ENCODE data around the gene TMEM138.

TMEM138 gene

GRCh38 chr11:61341706-61342105 lies 20.5 kb upstream of the TMEM138 start:
- H3K9me3 ChIP-seq (ENCODE audit: control extremely low read depth in 1 of 5, control insufficient read depth in 4 of 5, insufficient read depth in 2 of 5, low read depth in 1 of 5, low read length in 4 of 5) = no peaks in the 10 kb centered on the region

GRCh38 chr11:61342207-61342803 lies 19.9 kb upstream of the TMEM138 start:
- 99% methylated on average over 18 of the region's 20 CpGs for WGBS (ENCODE audit: insufficient coverage)
- DNase-seq = no peak
- Histone ChIP-seq H3K36me3 (ENCODE audit: control insufficient read depth in 4 of 4, insufficient read depth in 4 of 4, low read length in 3 of 4) (peaks cover 2 to 54% (median 31%) of the 10 kb centered on the region in 4 experiments), H3K27ac (ENCODE audit: insufficient read depth in 1 of 2, low read depth in 1 of 2, low read length in 2 of 2, poor library complexity in 1 of 2, severe bottlenecking in 2 of 2) (no peak overlapping the region), H3K4me3 (ENCODE audit: control insufficient read depth in 1 of 7, extremely low read depth in 1 of 7, insufficient read depth in 4 of 7, low read depth in 2 of 7, low read length in 6 of 7) (no peak overlapping the region), H3K9me3 (ENCODE audit: control extremely low read depth in 1 of 5, control insufficient read depth in 4 of 5, insufficient read depth in 2 of 5, low read depth in 1 of 5, low read length in 4 of 5) (no peaks in the 10 kb centered on the region), H3K4me1 (ENCODE audit: control extremely low read depth in 1 of 4, control insufficient read depth in 4 of 4, insufficient read depth in 4 of 4, low read length in 3 of 4) (peaks cover 0 to 13% (median 9%) of the 10 kb centered on the region in 4 experiments), H3K27me3 (replicated peaks in 2 of 5; ENCODE audit: control insufficient read depth in 4 of 5, insufficient read depth in 5 of 5, low read length in 4 of 5) (no peaks in the 10 kb centered on the region)
- ChIA-PET POLR2A (no interaction called here), CTCF (interaction anchor here (10.1 to 10.5 kb wide), 2 partner anchors 16 to 45 kb away, joined by 244 to 341 read pairs; partner anchors contain the start of genes CYB561A3, TMEM138 and TMEM216)

More at GRCh38 chr11:61341706-61342105, 20.5 kb upstream of the TMEM138 start:
- ChIA-PET POLR2A (no interaction called here), CTCF (interaction anchor here (0.7 to 10.5 kb wide), 3 partner anchors 17 to 54 kb away, joined by 3 to 341 read pairs (median 244); partner anchors contain the start of genes CYB561A3, TMEM138 and TMEM216)
- Histone ChIP-seq H3K27ac (ENCODE audit: insufficient read depth in 1 of 2, low read depth in 1 of 2, low read length in 2 of 2, poor library complexity in 1 of 2, severe bottlenecking in 2 of 2) (no peak overlapping the region), H3K4me1 (ENCODE audit: control extremely low read depth in 1 of 4, control insufficient read depth in 4 of 4, insufficient read depth in 4 of 4, low read length in 3 of 4) (peaks cover 0 to 12% (median 9%) of the 10 kb centered on the region in 4 experiments), H3K4me3 (ENCODE audit: control insufficient read depth in 1 of 7, extremely low read depth in 1 of 7, insufficient read depth in 4 of 7, low read depth in 2 of 7, low read length in 6 of 7) (no peak overlapping the region), H3K36me3 (ENCODE audit: control insufficient read depth in 4 of 4, insufficient read depth in 4 of 4, low read length in 3 of 4) (peaks cover 2 to 54% (median 29%) of the 10 kb centered on the region in 4 experiments), H3K27me3 (replicated peaks in 2 of 5; ENCODE audit: control insufficient read depth in 4 of 5, insufficient read depth in 5 of 5, low read length in 4 of 5) (no peaks in the 10 kb centered on the region)
- no peak for DNase-seq
- 94% methylated on average over 4 of the region's 4 CpGs for WGBS (ENCODE audit: insufficient coverage)

- peaks cover 0 to 13% (median 9%) of the 10 kb centered on the region in 4 experiments for H3K4me1 ChIP-seq (ENCODE audit: control extremely low read depth in 1 of 4, control insufficient read depth in 4 of 4, insufficient read depth in 4 of 4, low read length in 3 of 4)
- H3K27me3 ChIP-seq (replicated peaks in 2 of 5; ENCODE audit: control insufficient read depth in 4 of 5, insufficient read depth in 5 of 5, low read length in 4 of 5) = no peaks in the 10 kb centered on the region
- WGBS (ENCODE audit: insufficient coverage) = 98% methylated on average over 17 of the region's 29 CpGs
- H3K9me3 ChIP-seq (ENCODE audit: control extremely low read depth in 1 of 5, control insufficient read depth in 4 of 5, insufficient read depth in 2 of 5, low read depth in 1 of 5, low read length in 4 of 5) = no peaks in the 10 kb centered on the region
- no peak for DNase-seq
- peaks cover 2 to 61% (median 26%) of the 10 kb centered on the region in 4 experiments for H3K36me3 ChIP-seq (ENCODE audit: control insufficient read depth in 4 of 4, insufficient read depth in 4 of 4, low read length in 3 of 4)
- ChIA-PET POLR2A (no interaction called here), CTCF (no interaction called here)
- H3K27ac ChIP-seq (ENCODE audit: insufficient read depth in 1 of 2, low read depth in 1 of 2, low read length in 2 of 2, poor library complexity in 1 of 2, severe bottlenecking in 2 of 2) = no peak overlapping the region
- no peak overlapping the region for H3K4me3 ChIP-seq (ENCODE audit: control insufficient read depth in 1 of 7, extremely low read depth in 1 of 7, insufficient read depth in 4 of 7, low read depth in 2 of 7, low read length in 6 of 7)
These were observed 18.1 kb upstream of the TMEM138 start for GRCh38 chr11:61343792-61344745.

GRCh38 chr11:61345170-61345610 lies 17.0 kb upstream of the TMEM138 start:
- Histone ChIP-seq H3K36me3 (ENCODE audit: control insufficient read depth in 4 of 4, insufficient read depth in 4 of 4, low read length in 3 of 4) (peaks cover 2 to 67% (median 31%) of the 10 kb centered on the region in 4 experiments), H3K27me3 (replicated peaks in 2 of 5; ENCODE audit: control insufficient read depth in 4 of 5, insufficient read depth in 5 of 5, low read length in 4 of 5) (no peaks in the 10 kb centered on the region), H3K4me3 (ENCODE audit: control insufficient read depth in 1 of 7, extremely low read depth in 1 of 7, insufficient read depth in 4 of 7, low read depth in 2 of 7, low read length in 6 of 7) (no peak overlapping the region), H3K4me1 (ENCODE audit: control extremely low read depth in 1 of 4, control insufficient read depth in 4 of 4, insufficient read depth in 4 of 4, low read length in 3 of 4) (peaks cover 0 to 13% (median 9%) of the 10 kb centered on the region in 4 experiments), H3K27ac (ENCODE audit: insufficient read depth in 1 of 2, low read depth in 1 of 2, low read length in 2 of 2, poor library complexity in 1 of 2, severe bottlenecking in 2 of 2) (no peak overlapping the region), H3K9me3 (ENCODE audit: control extremely low read depth in 1 of 5, control insufficient read depth in 4 of 5, insufficient read depth in 2 of 5, low read depth in 1 of 5, low read length in 4 of 5) (no peaks in the 10 kb centered on the region)
- no peak for DNase-seq
- 90% methylated on average over 3 of the region's 4 CpGs for WGBS (ENCODE audit: insufficient coverage)
- CTCF ChIA-PET = no interaction called here
- POLR2A ChIA-PET = no interaction called here

GRCh38 chr11:61345954-61346843 lies 16.0 kb upstream of the TMEM138 start:
- 78% methylated on average over 11 of the region's 14 CpGs for WGBS (ENCODE audit: insufficient coverage)
- H3K4me3 ChIP-seq (ENCODE audit: control insufficient read depth in 1 of 7, extremely low read depth in 1 of 7, insufficient read depth in 4 of 7, low read depth in 2 of 7, low read length in 6 of 7) = no peak overlapping the region
- H3K27me3 ChIP-seq (replicated peaks in 2 of 5; ENCODE audit: control insufficient read depth in 4 of 5, insufficient read depth in 5 of 5, low read length in 4 of 5) = no peaks in the 10 kb centered on the region
- no peaks in the 10 kb centered on the region for H3K9me3 ChIP-seq (ENCODE audit: control extremely low read depth in 1 of 5, control insufficient read depth in 4 of 5, insufficient read depth in 2 of 5, low read depth in 1 of 5, low read length in 4 of 5)
- H3K36me3 ChIP-seq (ENCODE audit: control insufficient read depth in 4 of 4, insufficient read depth in 4 of 4, low read length in 3 of 4) = peaks cover 2 to 67% (median 33%) of the 10 kb centered on the region in 4 experiments
- no peak for DNase-seq
- peaks cover 0 to 13% (median 9%) of the 10 kb centered on the region in 4 experiments for H3K4me1 ChIP-seq (ENCODE audit: control extremely low read depth in 1 of 4, control insufficient read depth in 4 of 4, insufficient read depth in 4 of 4, low read length in 3 of 4)
- H3K27ac ChIP-seq (ENCODE audit: insufficient read depth in 1 of 2, low read depth in 1 of 2, low read length in 2 of 2, poor library complexity in 1 of 2, severe bottlenecking in 2 of 2) = no peak overlapping the region
- POLR2A ChIA-PET = interaction anchor here (0.8 to 1.1 kb wide), 2 partner anchors 18 to 55 kb away, joined by 3 to 5 read pairs; no protein-coding TSS in a partner anchor
- CTCF ChIA-PET = interaction anchor here (0.8 to 1.8 kb wide), 7 partner anchors 12 to 92 kb away, joined by 3 to 10 read pairs (median 3); partner anchors contain the start of gene TMEM138

- no peaks in the 10 kb centered on the region for H3K27me3 ChIP-seq (replicated peaks in 2 of 5; ENCODE audit: control insufficient read depth in 4 of 5, insufficient read depth in 5 of 5, low read length in 4 of 5)
- POLR2A ChIA-PET = interaction anchor here (1.0 kb wide), 1 partner anchor 18 kb away, joined by 3 read pairs; no protein-coding TSS in a partner anchor
- H3K9me3 ChIP-seq (ENCODE audit: control extremely low read depth in 1 of 5, control insufficient read depth in 4 of 5, insufficient read depth in 2 of 5, low read depth in 1 of 5, low read length in 4 of 5) = no peaks in the 10 kb centered on the region
- peaks cover 7 to 69% (median 37%) of the 10 kb centered on the region in 4 experiments for H3K36me3 ChIP-seq (ENCODE audit: control insufficient read depth in 4 of 4, insufficient read depth in 4 of 4, low read length in 3 of 4)
- CTCF ChIA-PET = interaction anchor here (1.0 to 22.6 kb wide), 4 partner anchors 10 to 37 kb away, joined by 4 to 244 read pairs (median 10); partner anchors contain the start of genes DDB1 and TKFC
- WGBS (ENCODE audit: insufficient coverage) = 90% methylated on average over 10 of the region's 11 CpGs
- H3K4me1 ChIP-seq (ENCODE audit: control extremely low read depth in 1 of 4, control insufficient read depth in 4 of 4, insufficient read depth in 4 of 4, low read length in 3 of 4) = peaks cover 0 to 13% (median 9%) of the 10 kb centered on the region in 4 experiments
- no peak for DNase-seq
- no peak overlapping the region for H3K4me3 ChIP-seq (ENCODE audit: control insufficient read depth in 1 of 7, extremely low read depth in 1 of 7, insufficient read depth in 4 of 7, low read depth in 2 of 7, low read length in 6 of 7)
- H3K27ac ChIP-seq (ENCODE audit: insufficient read depth in 1 of 2, low read depth in 1 of 2, low read length in 2 of 2, poor library complexity in 1 of 2, severe bottlenecking in 2 of 2) = no peak overlapping the region
These were observed 14.2 kb upstream of the TMEM138 start for GRCh38 chr11:61347916-61348461.
